NCI-H748 (cell line): ENCODE results near the gene LRRC74B.
"Not testable (repeated sequence)": the region's sequence is repeated elsewhere in the genome, so short reads cannot be mapped to it uniquely, and the experiment has no call there.

Experiments used
- DNase-seq: peaks from one replicate; lab custom pipeline; 2025; ENCODE audit not compliant: unreplicated experiment; lab: John Stamatoyannopoulos, UW

Gene LRRC74B

GRCh38 chr22:21054046-21054713 lies 8.4 kb downstream of the LRRC74B start:
- no peak for DNase-seq

GRCh38 chr22:21054714-21055563 lies 9.2 kb downstream of the LRRC74B start:
- no peak for DNase-seq

GRCh38 chr22:21055564-21055834 lies 9.8 kb downstream of the LRRC74B start:
- no peak for DNase-seq

GRCh38 chr22:21055880-21056319 lies 10.2 kb downstream of the LRRC74B start:
- DNase-seq, result no peak

GRCh38 chr22:21060363-21060762 lies 14.6 kb downstream of the LRRC74B start:
- not testable (repeated sequence) for DNase-seq

GRCh38 chr22:21061660-21062321 lies 16.0 kb downstream of the LRRC74B start:
- not testable (repeated sequence) for DNase-seq

- not testable (repeated sequence) for DNase-seq
Observed at GRCh38 chr22:21064425-21064824, 18.7 kb downstream of the LRRC74B start.

GRCh38 chr22:21064917-21065864 lies 19.4 kb downstream of the LRRC74B start:
- no peak for DNase-seq

GRCh38 chr22:21067075-21067900 lies 21.5 kb downstream of the LRRC74B start:
- no peak for DNase-seq

GRCh38 chr22:21067901-21068680 lies 22.3 kb downstream of the LRRC74B start:
- DNase-seq, result no peak

GRCh38 chr22:21068681-21069276 lies 23.0 kb downstream of the LRRC74B start:
- no peak for DNase-seq

GRCh38 chr22:21069375-21069774 lies 23.6 kb downstream of the LRRC74B start:
- no peak for DNase-seq

GRCh38 chr22:21070690-21071615 lies 25.2 kb downstream of the LRRC74B start:
- DNase-seq, result no peak

GRCh38 chr22:21071796-21072195 lies 26.1 kb downstream of the LRRC74B start:
- not testable (repeated sequence) for DNase-seq

- no peak for DNase-seq
Observed at GRCh38 chr22:21073023-21073422, 27.3 kb downstream of the LRRC74B start.

- DNase-seq, result no peak
Observed at GRCh38 chr22:21073482-21073881, 27.7 kb downstream of the LRRC74B start.

- DNase-seq, result no peak
Observed at GRCh38 chr22:21074102-21074715, 28.5 kb downstream of the LRRC74B start.
